ENCODE measurements around the gene MYOZ2.

- TF ChIP-seq POLR2A (IDR thresholded peaks at IDR 0.05; ENCODE audit: low read depth) (no peak), EP300 (IDR thresholded peaks at IDR 0.05) (no peak), CTCF (IDR thresholded peaks at IDR 0.05) (no peak)
Observed at GRCh38 chr4:119093042-119093827, 42.4 kb upstream of the MYOZ2 start.

Measured in esophagus muscularis mucosa (tissue), 4 donors.